Mesendoderm (in vitro differentiated cells): ENCODE data around the gene TDRD12.

ENCODE experiments used
- DNase-seq: peaks from one replicate; pipeline ENCODE4 v3.0.0; 2013
- H2AK5ac ChIP-seq: 2 replicates; pipeline ENCODE4 v1.6.1; 2013; ENCODE audit warnings: low read length, inconsistent platforms
- H2BK120ac ChIP-seq: 2 replicates; pipeline ENCODE4 v1.6.1; 2013; ENCODE audit warnings: low read depth, mild to moderate bottlenecking, low read length, moderate library complexity, mixed read lengths
- H2BK15ac ChIP-seq: replicated peaks from 2 replicates; pipeline ENCODE4 v1.6.1; 2013; ENCODE audit warnings: low read depth, mild to moderate bottlenecking, moderate library complexity
- H2BK5ac ChIP-seq: 2 replicates; pipeline ENCODE4 v1.6.1; 2013; ENCODE audit warnings: low read length, inconsistent platforms
- H3K18ac ChIP-seq: 2 replicates; pipeline ENCODE4 v1.6.1; 2013; ENCODE audit warnings: mild to moderate bottlenecking, low read length, mixed read lengths
- H3K23ac ChIP-seq: one replicate; pipeline ENCODE4 v1.6.1; 2013; ENCODE audit warnings: low read length
- H3K27ac ChIP-seq: 2 replicates; pipeline ENCODE4 v1.5.1; 2013; ENCODE audit warnings: low read depth, mild to moderate bottlenecking, inconsistent platforms, low read length, moderate library complexity
- H3K27me3 ChIP-seq: 2 replicates; pipeline ENCODE4 v1.6.1; 2013; ENCODE audit warnings: low read length, control low read depth, mild to moderate bottlenecking, inconsistent platforms; ENCODE audit not compliant: insufficient read depth, poor library complexity
- H3K36me3 ChIP-seq: 2 replicates; pipeline ENCODE4 v1.6.1; 2013; ENCODE audit warnings: low read length, inconsistent platforms; ENCODE audit not compliant: control insufficient read depth, insufficient read depth
- H3K4ac ChIP-seq: one replicate; pipeline ENCODE4 v1.6.1; 2013; ENCODE audit warnings: low read depth, mild to moderate bottlenecking, low read length, moderate library complexity
- H3K4me1 ChIP-seq: 2 replicates; pipeline ENCODE4 v1.6.1; 2013; ENCODE audit warnings: low read depth, low read length, inconsistent platforms; ENCODE audit not compliant: control insufficient read depth
- H3K4me2 ChIP-seq: 2 replicates; pipeline ENCODE4 v1.6.1; 2013; ENCODE audit warnings: low read length
- H3K4me3 ChIP-seq: 2 replicates; pipeline ENCODE4 v1.5.1; 2013; ENCODE audit warnings: mild to moderate bottlenecking, low read length
- H3K56ac ChIP-seq: one replicate; pipeline ENCODE4 v1.6.1; 2013; ENCODE audit warnings: low read length
- H3K79me1 ChIP-seq: 2 replicates; pipeline ENCODE4 v1.6.1; 2013; ENCODE audit warnings: low read length, inconsistent platforms
- H3K79me2 ChIP-seq: 2 replicates; pipeline ENCODE4 v1.6.1; 2013; ENCODE audit warnings: mild to moderate bottlenecking, low read length; ENCODE audit not compliant: control insufficient read depth, insufficient read depth
- H3K9ac ChIP-seq: 2 replicates; pipeline ENCODE4 v1.6.1; 2013; ENCODE audit warnings: low read length, inconsistent platforms
- H4K5ac ChIP-seq: one replicate; pipeline ENCODE4 v1.6.1; 2013; ENCODE audit warnings: low read length
- H4K8ac ChIP-seq: one replicate; pipeline ENCODE4 v1.6.1; 2013; ENCODE audit warnings: low read depth, mild to moderate bottlenecking, control low read depth, low read length, moderate library complexity
- WGBS: extraction: QIAGEN DNeasy Blood & Tissue Kit; methylation state at CpG from one replicate; pipeline ENCODE4 v1.1.7; 2013; ENCODE audit warnings: low lambda C conversion rate, missing lambda C conversion rate; ENCODE audit not compliant: insufficient coverage; ENCODE audit errors: extremely low coverage; 5-methylcytosine and 5-hydroxymethylcytosine counted together

Gene TDRD12

GRCh38 chr19:32824191-32824751, 104.7 kb downstream of the TDRD12 start:
- peak; percentile 30 for DNase-seq
- Histone ChIP-seq H4K5ac (no peak overlapping the region), H3K27me3 (no peaks in the 10 kb centered on the region), H3K4me2 (no peak overlapping the region), H3K27ac (no peak overlapping the region), H3K4ac (no peak overlapping the region), H2BK120ac (no peak overlapping the region), H3K36me3 (no peaks in the 10 kb centered on the region), H3K56ac (no peak overlapping the region), H3K9ac (no peak overlapping the region), H2BK15ac (no peak overlapping the region), H4K8ac (no peak overlapping the region), H3K4me3 (no peak overlapping the region), H2BK5ac (no peak overlapping the region), H3K23ac (no peak overlapping the region), H2AK5ac (no peak overlapping the region), H3K79me2 (no peaks in the 10 kb centered on the region), H3K4me1 (no peaks in the 10 kb centered on the region), H3K79me1 (no peaks in the 10 kb centered on the region), H3K18ac (no peak overlapping the region)
- WGBS, result no CpG with 5 or more reads among the region's 20 CpGs

DNA sequence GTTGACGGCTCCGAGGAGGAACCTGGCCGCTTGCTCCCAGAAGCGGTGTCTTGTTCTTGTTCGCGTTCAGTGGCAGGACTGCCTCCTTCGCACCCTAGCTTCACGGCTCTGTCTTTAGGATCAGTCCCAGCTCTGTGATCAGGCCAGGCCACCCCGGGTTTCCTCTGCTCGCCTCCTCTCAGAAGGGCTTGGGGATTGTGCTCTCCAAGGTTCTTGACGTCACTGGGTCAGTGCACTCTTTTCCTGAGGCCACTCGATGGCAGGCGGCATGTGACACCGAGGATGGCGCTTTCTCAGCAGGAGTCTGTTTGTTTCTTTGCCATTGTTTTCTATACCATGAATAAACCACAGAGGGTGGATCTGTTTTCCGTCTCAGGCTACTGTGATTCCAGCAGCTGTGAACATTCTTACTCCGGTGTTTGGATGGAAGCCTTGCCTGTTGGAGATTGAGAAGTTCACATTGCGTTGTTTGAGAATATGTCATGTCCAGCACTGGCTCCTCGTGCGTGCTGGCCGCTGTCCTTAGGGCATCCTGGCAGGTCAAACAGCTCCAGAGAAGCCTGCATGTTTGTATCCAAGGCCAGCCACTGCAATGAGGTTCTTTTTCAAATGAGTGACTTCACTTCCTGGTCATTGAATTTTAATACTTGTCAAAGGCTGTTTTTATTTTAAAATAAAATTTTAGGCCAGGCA, 105.5 kb downstream of the TDRD12 start:
- Histone ChIP-seq H3K23ac (peak overlapping the region; percentile 66), H2BK5ac (no peak overlapping the region)
- no CpG with 5 or more reads among the region's 21 CpGs for WGBS

GRCh38 chr19:32828139-32828538, 108.6 kb downstream of the TDRD12 start:
- Histone ChIP-seq H3K4ac (no peak overlapping the region), H3K27ac (no peak overlapping the region), H2BK15ac (no peak overlapping the region), H3K4me1 (no peaks in the 10 kb centered on the region), H3K18ac (no peak overlapping the region), H3K4me2 (no peak overlapping the region), H2BK5ac (no peak overlapping the region), H2AK5ac (no peak overlapping the region), H3K56ac (no peak overlapping the region), H3K36me3 (no peaks in the 10 kb centered on the region), H3K79me2 (no peaks in the 10 kb centered on the region), H3K9ac (no peak overlapping the region), H3K23ac (no peak overlapping the region), H3K27me3 (no peaks in the 10 kb centered on the region), H3K79me1 (no peaks in the 10 kb centered on the region), H3K4me3 (no peak overlapping the region), H4K8ac (no peak overlapping the region), H2BK120ac (no peak overlapping the region), H4K5ac (no peak overlapping the region)
- no CpG with 5 or more reads among the region's 4 CpGs for WGBS
- DNase-seq, result peak; percentile 62

More for the DNA sequence above, 105.5 kb downstream of the TDRD12 start:
- DNase-seq, result peak; percentile 30
- Histone ChIP-seq H3K18ac (no peak overlapping the region), H3K4me2 (no peak overlapping the region), H3K27me3 (no peaks in the 10 kb centered on the region), H3K36me3 (no peaks in the 10 kb centered on the region), H4K8ac (no peak overlapping the region), H3K27ac (no peak overlapping the region), H3K79me1 (no peaks in the 10 kb centered on the region), H3K9ac (no peak overlapping the region), H3K56ac (peak overlapping the region; percentile 34), H2BK15ac (no peak overlapping the region), H3K4me1 (no peaks in the 10 kb centered on the region), H4K5ac (no peak overlapping the region), H3K4ac (no peak overlapping the region), H2AK5ac (no peak overlapping the region), H2BK120ac (no peak overlapping the region), H3K79me2 (no peaks in the 10 kb centered on the region), H3K4me3 (no peak overlapping the region)

- Histone ChIP-seq H3K56ac (peak overlapping the region; percentile 38), H3K18ac (peak overlapping the region; percentile 1), H3K9ac (no peak overlapping the region), H4K5ac (no peak overlapping the region), H3K23ac (no peak overlapping the region), H3K79me1 (no peaks in the 10 kb centered on the region), H2BK15ac (no peak overlapping the region), H2BK5ac (no peak overlapping the region), H2AK5ac (no peak overlapping the region), H3K4me3 (no peak overlapping the region), H3K36me3 (no peaks in the 10 kb centered on the region), H3K27me3 (no peaks in the 10 kb centered on the region), H3K27ac (no peak overlapping the region), H3K4ac (no peak overlapping the region), H3K4me2 (no peak overlapping the region), H2BK120ac (no peak overlapping the region), H3K4me1 (no peaks in the 10 kb centered on the region), H4K8ac (no peak overlapping the region), H3K79me2 (no peaks in the 10 kb centered on the region)
- no CpG with 5 or more reads among the region's 15 CpGs for WGBS
- DNase-seq, result no peak
Observed at GRCh38 chr19:32828643-32829344, 109.2 kb downstream of the TDRD12 start.

- no CpG with 5 or more reads among the region's 10 CpGs for WGBS
- DNase-seq, result no peak
- no peaks in the 10 kb centered on the region for H3K27me3 ChIP-seq
- no peak overlapping the region for H2BK120ac ChIP-seq
- H3K18ac ChIP-seq, result no peak overlapping the region
- H4K5ac ChIP-seq, result no peak overlapping the region
- no peak overlapping the region for H2BK15ac ChIP-seq
- no peak overlapping the region for H3K23ac ChIP-seq
- H3K4me1 ChIP-seq, result no peaks in the 10 kb centered on the region
- no peak overlapping the region for H3K4me2 ChIP-seq
- H2BK5ac ChIP-seq, result no peak overlapping the region
- no peak overlapping the region for H3K27ac ChIP-seq
- no peak overlapping the region for H3K4ac ChIP-seq
- no peaks in the 10 kb centered on the region for H3K79me1 ChIP-seq
- no peak overlapping the region for H3K4me3 ChIP-seq
- H3K9ac ChIP-seq, result no peak overlapping the region
- no peaks in the 10 kb centered on the region for H3K36me3 ChIP-seq
- no peaks in the 10 kb centered on the region for H3K79me2 ChIP-seq
- no peak overlapping the region for H2AK5ac ChIP-seq
- no peak overlapping the region for H4K8ac ChIP-seq
- no peak overlapping the region for H3K56ac ChIP-seq
Observed at GRCh38 chr19:32829345-32829896, 109.9 kb downstream of the TDRD12 start.
